MCF 10A (cell line): Measurements from ENCODE around the gene C8G. TPM values are rescaled to one million over a fixed set of nuclear protein-coding genes. Genes with fewer than 3 reads are reported as not detected.

Experiments used
- BruUV-seq: library from RNA; stranded (reverse); fragments of 400-500 nt; replicated peaks from 2 replicates; lab custom pipeline; 2021; lab: Mats Ljungman, UMichigan
- CTCF ChIA-PET: fragments of 300-600 bp; sonication (Branson Sonifier 250); formaldehyde crosslinking; extraction: SDS; loops from one replicate; lab custom pipeline; 2021; ENCODE audit warnings: antibody characterized with exemption, inconsistent platforms; lab: Yijun Ruan, JAX
- POLR2A ChIA-PET: fragments of 300-600, 350-650 bp; sonication (Branson Sonifier 250); formaldehyde crosslinking; extraction: SDS; loops from one replicate; lab custom pipeline; 2020; ENCODE audit warnings: antibody characterized with exemption, inconsistent platforms; lab: Yijun Ruan, JAX
- DNase-seq: peaks from one replicate; pipeline ENCODE4 v3.0.0-alpha.2; 2018; ENCODE audit not compliant: unreplicated experiment
- H3K27ac Mint-ChIP-seq: one replicate; pipeline ENCODE4 v1.8.0; 2022; ENCODE audit warnings: mild to moderate bottlenecking, low read depth, mixed read lengths; ENCODE audit not compliant: unreplicated experiment
- H3K27me3 Mint-ChIP-seq: one replicate; pipeline ENCODE4 v1.8.0; 2022; ENCODE audit warnings: mixed read lengths; ENCODE audit not compliant: insufficient read depth, unreplicated experiment
- H3K36me3 Mint-ChIP-seq: one replicate; pipeline ENCODE4 v1.8.0; 2022; ENCODE audit warnings: mild to moderate bottlenecking, moderate library complexity, mixed read lengths; ENCODE audit not compliant: insufficient read depth, unreplicated experiment
- H3K4me1 Mint-ChIP-seq: one replicate; pipeline ENCODE4 v1.8.0; 2022; ENCODE audit warnings: mixed read lengths; ENCODE audit not compliant: insufficient read depth, unreplicated experiment
- H3K4me3 Mint-ChIP-seq: one replicate; pipeline ENCODE4 v1.8.0; 2022; ENCODE audit warnings: mild to moderate bottlenecking, moderate library complexity, mixed read lengths; ENCODE audit not compliant: unreplicated experiment
- H3K9me3 Mint-ChIP-seq: one replicate; pipeline ENCODE4 v1.8.0; 2022; ENCODE audit warnings: mixed read lengths; ENCODE audit not compliant: unreplicated experiment
- CTCF ChIP-seq: fragments of 200-600 bp; IDR thresholded peaks from one replicate; pipeline ENCODE4 v1.8.0; 2022; ENCODE audit warnings: antibody characterized with exemption, mild to moderate bottlenecking; ENCODE audit not compliant: unreplicated experiment
- intact Hi-C: fragments of 100-400 bp; cut with micrococcal nuclease; formaldehyde crosslinking; loops from 2 replicates; pipeline ENCODE4 v1.14.1; 2022
- total RNA-seq: library from RNA; stranded (reverse); gene quantifications from 2 replicates; pipeline ENCODE4 v1.2.3, GENCODE V29; 2022

Gene C8G
- total RNA-seq, 1 experiment from 2014 or later, result 1.0 TPM

- TF ChIP-seq CTCF, result no peak
- CTCF ChIA-PET, result no interaction called here
- intact Hi-C loops, result no loop called here
Observed at GRCh38 chr9:136956604-136957003, 11.6 kb downstream of the C8G start.

GRCh38 chr9:136957461-136957860, 12.4 kb downstream of the C8G start:
- ChIA-PET CTCF (no interaction called here), POLR2A (no interaction called here)
- DNase-seq, result no peak
- TF ChIP-seq CTCF, result no peak
- intact Hi-C loops, result no loop called here
- H3K36me3 Mint-ChIP-seq, result no peaks in the 10 kb centered on the region
- H3K4me1 Mint-ChIP-seq, result peaks cover 5% of the 10 kb centered on the region
- H3K27ac Mint-ChIP-seq, result no peak overlapping the region
- H3K27me3 Mint-ChIP-seq, result no peaks in the 10 kb centered on the region
- peaks cover 10% of the 10 kb centered on the region for H3K9me3 Mint-ChIP-seq
- BruUV-seq, result no TSS peak
- H3K4me3 Mint-ChIP-seq, result no peak overlapping the region

More at GRCh38 chr9:136956604-136957003, 11.6 kb downstream of the C8G start:
- Mint-ChIP-seq H3K27me3 (no peaks in the 10 kb centered on the region), H3K36me3 (no peaks in the 10 kb centered on the region), H3K27ac (no peak overlapping the region), H3K4me3 (no peak overlapping the region), H3K9me3 (peaks cover 10% of the 10 kb centered on the region), H3K4me1 (peaks cover 5% of the 10 kb centered on the region)
- no TSS peak for BruUV-seq
- POLR2A ChIA-PET, result no interaction called here
- no peak for DNase-seq

GRCh38 chr9:136957901-136958300, 12.9 kb downstream of the C8G start:
- H3K36me3 Mint-ChIP-seq, result peaks cover 1% of the 10 kb centered on the region
- POLR2A ChIA-PET, result no interaction called here
- H3K27me3 Mint-ChIP-seq, result no peaks in the 10 kb centered on the region
- no peak overlapping the region for H3K27ac Mint-ChIP-seq
- peaks cover 10% of the 10 kb centered on the region for H3K9me3 Mint-ChIP-seq
- no TSS peak for BruUV-seq
- no peak overlapping the region for H3K4me3 Mint-ChIP-seq
- intact Hi-C loops, result no loop called here
- DNase-seq, result no peak
- peaks cover 8% of the 10 kb centered on the region for H3K4me1 Mint-ChIP-seq
- TF ChIP-seq CTCF, result no peak
- CTCF ChIA-PET, result interaction anchor here (0.6 kb wide), 1 partner anchor 88 kb away, joined by 3 read pairs; no protein-coding TSS in a partner anchor

GRCh38 chr9:136958473-136958872, 13.4 kb downstream of the C8G start:
- peaks cover 10% of the 10 kb centered on the region for H3K4me1 Mint-ChIP-seq
- no peaks in the 10 kb centered on the region for H3K27me3 Mint-ChIP-seq
- no TSS peak for BruUV-seq
- ChIA-PET POLR2A (no interaction called here), CTCF (no interaction called here)
- no peak for DNase-seq
- peaks cover 7% of the 10 kb centered on the region for H3K36me3 Mint-ChIP-seq
- TF ChIP-seq CTCF, result no peak
- intact Hi-C loops, result no loop called here
- peak overlapping the region; percentile 12 for H3K27ac Mint-ChIP-seq
- H3K9me3 Mint-ChIP-seq, result peaks cover 10% of the 10 kb centered on the region
- H3K4me3 Mint-ChIP-seq, result no peak overlapping the region
